H54 (cell line): ENCODE measurements around the gene SEC24A.
"Not testable (repeated sequence)": the region's sequence is repeated elsewhere in the genome, so short reads cannot be mapped to it uniquely, and the experiment has no call there.

ENCODE experiments used
- DNase-seq: peaks from one replicate; pipeline ENCODE4 v3.0.0; 2011; ENCODE audit warnings: low spot score, mixed read lengths; ENCODE audit not compliant: insufficient read length
- FAIRE-seq: peaks from 3 replicates; lab custom pipeline; 2011; peaks lifted over from hg19 to GRCh38; lab: Jason Lieb, UNC
- POLR2A ChIP-seq: IDR thresholded peaks from 2 replicates; pipeline ENCODE4 v1.6.1; 2011; ENCODE audit warnings: low read depth, mild to moderate bottlenecking, low read length

The SEC24A gene

GRCh38 chr5:134692722-134693121 is 44.1 kb downstream of the SEC24A start:
- DNase-seq (no peak), FAIRE-seq (no peak)
- TF ChIP-seq POLR2A, result no peak

- FAIRE-seq (no peak), DNase-seq (no peak)
- no peak for TF ChIP-seq POLR2A
Measured at GRCh38 chr5:134708301-134708700, 59.7 kb downstream of the SEC24A start.

- no peak for TF ChIP-seq POLR2A
- no peak for FAIRE-seq
- DNase-seq, result peak; percentile 15
Measured at GRCh38 chr5:134714120-134714519, 65.5 kb downstream of the SEC24A start.

GRCh38 chr5:134714541-134714940 is 66.0 kb downstream of the SEC24A start:
- FAIRE-seq (no peak), DNase-seq (no peak)
- no peak for TF ChIP-seq POLR2A

- not testable (repeated sequence) for FAIRE-seq
Measured at GRCh38 chr5:134715466-134715865, 66.9 kb downstream of the SEC24A start.

GRCh38 chr5:134724872-134725271 is 76.3 kb downstream of the SEC24A start:
- FAIRE-seq (no peak), DNase-seq (no peak)
- TF ChIP-seq POLR2A, result no peak

More at GRCh38 chr5:134715466-134715865, 66.9 kb downstream of the SEC24A start:
- DNase-seq, result not testable (repeated sequence)

- DNase-seq, result no peak
- TF ChIP-seq POLR2A, result no peak
- no peak for FAIRE-seq
Measured at GRCh38 chr5:134732819-134733218, 84.2 kb downstream of the SEC24A start.

GRCh38 chr5:134735243-134735642 is 86.7 kb downstream of the SEC24A start:
- FAIRE-seq (no peak), DNase-seq (no peak)
- no peak for TF ChIP-seq POLR2A

- FAIRE-seq, result no peak
- DNase-seq, result no peak
- no peak for TF ChIP-seq POLR2A
Measured at GRCh38 chr5:134736173-134736812, 87.7 kb downstream of the SEC24A start.

- peak; percentile 36 for FAIRE-seq
- peak; percentile 83 for TF ChIP-seq POLR2A
- DNase-seq, result peak; percentile 85
Measured at GRCh38 chr5:134738133-134738962, 89.8 kb downstream of the SEC24A start, which contains the start of gene CAMLG. CAMLG (plus strand) TSS chr5:134738548; CDS start chr5:134738621, 73 bp downstream.

GRCh38 chr5:134738963-134739661 is 90.5 kb downstream of the SEC24A start:
- no peak for TF ChIP-seq POLR2A
- no peak for FAIRE-seq
- DNase-seq, result no peak

- no peak for DNase-seq
- TF ChIP-seq POLR2A, result no peak
- no peak for FAIRE-seq
Measured at GRCh38 chr5:134741052-134741451, 92.5 kb downstream of the SEC24A start.

- no peak for TF ChIP-seq POLR2A
- no peak for DNase-seq
- FAIRE-seq, result no peak
Measured at GRCh38 chr5:134742134-134742533, 93.5 kb downstream of the SEC24A start.

GRCh38 chr5:134749415-134749814 is 100.8 kb downstream of the SEC24A start:
- no peak for FAIRE-seq
- DNase-seq, result no peak
- no peak for TF ChIP-seq POLR2A

GRCh38 chr5:134758176-134758503 is 109.6 kb downstream of the SEC24A start:
- TF ChIP-seq POLR2A, result no peak
- DNase-seq, result no peak
- FAIRE-seq, result no peak
